OCI-LY3 (cell line): ENCODE results near the gene PTPRN2.

Experiments used
- H2AFZ ChIP-seq: fragments of 200-600, 300-600 bp; shearing (Covaris generic); 2 replicates; pipeline ENCODE4 v1.6.0; 2014; ENCODE audit warnings: antibody characterized with exemption, low read depth, low read length
- H3K27ac ChIP-seq: fragments of 200-600, 300-600 bp; sonication (generic); 2 replicates; pipeline ENCODE4 v1.5.1; 2014; ENCODE audit warnings: mild to moderate bottlenecking, low read length, moderate library complexity, mixed read lengths
- H3K27me3 ChIP-seq: fragments of 200-600, 300-600 bp; sonication (generic); 2 replicates; pipeline ENCODE4 v1.6.1; 2014; ENCODE audit warnings: low read depth, low read length, mixed read lengths
- H3K36me3 ChIP-seq: fragments of 200-600, 300-600 bp; sonication (generic); replicated peaks from 2 replicates; pipeline ENCODE3; 2014; ENCODE audit warnings: low read depth, low read length, mixed read lengths
- H3K4me1 ChIP-seq: fragments of 300-600, 200-600 bp; sonication (generic); 2 replicates; pipeline ENCODE4 v1.6.1; 2014; ENCODE audit warnings: low read length, mixed read lengths
- H3K4me2 ChIP-seq: fragments of 200-600, 300-600 bp; sonication (generic); 2 replicates; pipeline ENCODE4 v1.6.1; 2014; ENCODE audit warnings: low read length, mixed read lengths
- H3K4me3 ChIP-seq: fragments of 300-600, 200-600 bp; sonication (generic); 2 replicates; pipeline ENCODE4 v1.5.1; 2014; ENCODE audit warnings: antibody characterized with exemption, mild to moderate bottlenecking, low read length, moderate library complexity
- H3K79me2 ChIP-seq: fragments of 300-600, 200-600 bp; shearing (Covaris generic); 2 replicates; pipeline ENCODE4 v1.6.1; 2014; ENCODE audit warnings: mild to moderate bottlenecking, low read length, mixed read lengths
- H3K9ac ChIP-seq: fragments of 300-600, 200-600 bp; shearing (Covaris generic); 2 replicates; pipeline ENCODE4 v1.6.0; 2014; ENCODE audit warnings: mild to moderate bottlenecking, low read length, moderate library complexity
- H3K9me3 ChIP-seq: fragments of 200-600, 300-600 bp; shearing (Covaris generic); 2 replicates; pipeline ENCODE4 v1.6.1; 2014; ENCODE audit warnings: low read length, mixed read lengths; ENCODE audit not compliant: insufficient read depth
- H4K20me1 ChIP-seq: fragments of 200-600, 300-600 bp; sonication (generic); 2 replicates; pipeline ENCODE4 v1.6.1; 2016; ENCODE audit warnings: low read length, mixed read lengths; ENCODE audit not compliant: insufficient read depth
- CTCF ChIP-seq: fragments of 200-600, 300-600 bp; sonication (generic); IDR thresholded peaks from 2 replicates; pipeline ENCODE4 v1.5.1; 2014; ENCODE audit warnings: antibody characterized with exemption, low read length, low read depth
- EZH2phosphoT487 ChIP-seq: fragments of 200-600 bp; shearing (Covaris generic); IDR thresholded peaks from 2 replicates; pipeline ENCODE4 v1.6.1; 2018; ENCODE audit warnings: antibody characterized with exemption, mixed run types, low read depth

Gene PTPRN2

GRCh38 chr7:157664871-157665633 is 922.6 kb downstream of the PTPRN2 start:
- Histone ChIP-seq H3K4me2 (no peak overlapping the region), H3K36me3 (no peaks in the 10 kb centered on the region), H3K9me3 (peaks cover 5% of the 10 kb centered on the region; the same call in 1 of the 2 replicates), H2AFZ (no peak overlapping the region), H3K79me2 (no peaks in the 10 kb centered on the region), H3K27me3 (no peaks in the 10 kb centered on the region), H3K27ac (no peak overlapping the region), H4K20me1 (no peaks in the 10 kb centered on the region), H3K9ac (no peak overlapping the region), H3K4me3 (no peak overlapping the region), H3K4me1 (no peaks in the 10 kb centered on the region)
- no peak for TF ChIP-seq EZH2phosphoT487
- TF ChIP-seq CTCF: no peak

DNA sequence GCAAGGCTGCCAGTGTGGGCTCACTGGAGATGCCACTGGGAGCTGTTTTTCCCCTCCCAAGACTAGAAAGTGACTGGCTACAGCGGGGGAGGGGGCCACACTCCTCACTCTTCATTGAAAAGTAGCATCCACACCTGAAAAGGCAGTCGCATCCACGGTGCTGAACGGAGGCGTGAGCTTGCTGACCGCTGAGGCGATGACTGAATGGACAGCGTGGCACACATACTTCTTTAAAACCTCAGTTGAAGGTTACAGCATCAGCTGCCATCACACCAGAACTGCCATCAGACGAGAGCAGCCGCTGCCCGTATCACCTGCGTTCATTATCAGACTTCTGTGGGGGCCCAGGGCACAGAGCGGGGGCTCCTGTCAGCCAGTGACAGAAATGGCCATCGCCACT is 923.6 kb downstream of the PTPRN2 start:
- no peaks in the 10 kb centered on the region for H4K20me1 ChIP-seq
- H3K4me3 ChIP-seq: no peak overlapping the region
- no peaks in the 10 kb centered on the region for H3K79me2 ChIP-seq
- no peaks in the 10 kb centered on the region for H3K36me3 ChIP-seq
- H3K4me2 ChIP-seq: no peak overlapping the region
- no peak overlapping the region for H3K9ac ChIP-seq
- no peaks in the 10 kb centered on the region for H3K4me1 ChIP-seq
- H3K27me3 ChIP-seq: no peaks in the 10 kb centered on the region
- no peak overlapping the region for H3K27ac ChIP-seq
- H3K9me3 ChIP-seq: peaks cover 5% of the 10 kb centered on the region; the same call in 1 of the 2 replicates
- no peak overlapping the region for H2AFZ ChIP-seq
- TF ChIP-seq CTCF (no peak), EZH2phosphoT487 (no peak)

- Histone ChIP-seq H3K4me1 (no peaks in the 10 kb centered on the region), H3K27me3 (no peaks in the 10 kb centered on the region), H2AFZ (no peak overlapping the region), H3K9ac (no peak overlapping the region), H3K9me3 (peaks cover 5% of the 10 kb centered on the region; the same call in 1 of the 2 replicates), H3K4me2 (no peak overlapping the region), H3K36me3 (no peaks in the 10 kb centered on the region), H4K20me1 (no peaks in the 10 kb centered on the region), H3K27ac (no peak overlapping the region), H3K79me2 (no peaks in the 10 kb centered on the region), H3K4me3 (no peak overlapping the region)
- no peak for TF ChIP-seq CTCF
- no peak for TF ChIP-seq EZH2phosphoT487
Measured at GRCh38 chr7:157662981-157663716, 924.5 kb downstream of the PTPRN2 start.

DNA sequence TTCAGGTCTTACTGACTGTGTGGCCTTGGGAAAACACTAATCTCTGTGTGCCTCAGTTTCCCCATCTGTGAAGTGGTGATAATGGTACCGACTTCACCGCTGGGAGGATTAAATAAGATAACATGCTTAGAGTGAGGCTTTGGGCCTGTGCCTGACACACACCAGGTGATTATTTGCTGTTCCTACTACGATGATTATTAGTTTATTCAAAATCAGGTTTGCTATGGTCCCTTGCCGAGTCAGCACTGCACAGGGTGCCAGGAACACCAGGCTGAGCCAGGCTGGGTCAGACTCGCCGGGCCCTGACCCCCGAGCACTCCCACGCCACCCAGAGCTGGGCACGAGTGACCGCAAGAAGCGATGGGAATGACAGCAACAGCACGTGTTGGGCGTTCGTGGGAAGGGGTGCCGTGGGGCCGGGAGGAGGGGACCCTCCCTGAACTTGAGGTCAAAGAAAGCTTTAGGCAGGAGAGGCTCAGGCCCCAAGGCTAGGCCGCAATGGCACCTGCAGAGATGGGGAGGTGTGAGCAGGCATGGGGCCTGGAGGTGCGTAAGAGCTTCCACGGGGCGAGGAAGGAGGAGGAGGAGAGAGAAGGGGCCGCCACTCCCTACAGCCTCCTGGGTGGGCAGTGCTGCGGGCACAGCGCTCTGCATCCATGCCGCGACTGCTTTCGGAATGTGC is 925.4 kb downstream of the PTPRN2 start:
- no peak overlapping the region for H3K9ac ChIP-seq
- H3K4me2 ChIP-seq: no peak overlapping the region
- TF ChIP-seq CTCF (no peak), EZH2phosphoT487 (no peak)
- no peaks in the 10 kb centered on the region for H3K4me1 ChIP-seq
- H3K9me3 ChIP-seq: peaks cover 5% of the 10 kb centered on the region; the same call in 1 of the 2 replicates
- H4K20me1 ChIP-seq: no peaks in the 10 kb centered on the region
- no peaks in the 10 kb centered on the region for H3K27me3 ChIP-seq
- H3K27ac ChIP-seq: no peak overlapping the region
- H3K4me3 ChIP-seq: no peak overlapping the region
- no peaks in the 10 kb centered on the region for H3K36me3 ChIP-seq
- H3K79me2 ChIP-seq: no peaks in the 10 kb centered on the region
- H2AFZ ChIP-seq: no peak overlapping the region
